Measurements from ENCODE around the gene PPP1R1B. TPM values are rescaled to one million over a fixed set of nuclear protein-coding genes. Genes with fewer than 3 reads are reported as not detected.

PPP1R1B gene
- total RNA-seq, 1 donor from 2014 or later = not detected

DNA sequence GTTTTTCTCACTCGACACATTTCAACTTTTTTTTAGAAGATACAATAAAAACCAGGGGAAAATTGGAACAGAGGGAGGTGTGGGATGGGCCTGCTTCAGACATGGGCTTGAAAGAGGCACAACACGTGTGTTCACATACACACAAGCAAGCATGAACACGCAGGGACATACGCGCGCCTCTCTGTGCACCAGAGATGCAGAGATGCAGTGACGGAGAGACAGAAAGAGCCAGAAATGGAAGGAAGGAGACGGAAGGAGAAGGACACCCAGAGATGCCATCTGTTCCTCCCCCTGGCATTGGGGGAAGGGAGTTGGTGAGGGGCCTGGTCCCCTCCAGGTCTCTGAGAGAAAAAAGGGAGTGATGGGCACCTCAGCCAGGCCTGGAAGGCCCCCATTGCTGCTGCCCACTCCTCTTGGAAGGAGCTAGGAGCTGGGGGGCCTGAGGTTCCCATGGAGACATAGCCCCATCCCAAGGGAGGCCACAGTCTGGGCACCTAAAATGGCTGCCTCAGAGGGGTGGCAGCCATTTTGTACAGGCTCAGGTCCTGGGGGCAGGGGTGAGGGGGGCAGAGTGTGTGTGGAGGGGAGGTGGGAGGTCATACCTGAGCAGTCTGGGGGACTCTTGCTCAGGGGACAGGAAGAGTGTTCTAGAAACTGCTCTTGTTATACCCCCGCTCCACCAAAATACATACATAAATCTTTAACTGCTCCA lies 15.2 kb upstream of the PPP1R1B start:
- H3K27me3 Mint-ChIP-seq = peaks cover 77% of the 10 kb centered on the region
- no peaks in the 10 kb centered on the region for H3K36me3 Mint-ChIP-seq (ENCODE audit: insufficient read depth)
- DNase-seq (ENCODE audit: low spot score, unreplicated experiment) = no peak
- no peaks in the 10 kb centered on the region for H3K9me3 Mint-ChIP-seq (ENCODE audit: low read depth)
- no peak overlapping the region for H3K27ac Mint-ChIP-seq
- H3K4me1 Mint-ChIP-seq (ENCODE audit: low read depth) = no peaks in the 10 kb centered on the region
- TF ChIP-seq, protein P1, sequence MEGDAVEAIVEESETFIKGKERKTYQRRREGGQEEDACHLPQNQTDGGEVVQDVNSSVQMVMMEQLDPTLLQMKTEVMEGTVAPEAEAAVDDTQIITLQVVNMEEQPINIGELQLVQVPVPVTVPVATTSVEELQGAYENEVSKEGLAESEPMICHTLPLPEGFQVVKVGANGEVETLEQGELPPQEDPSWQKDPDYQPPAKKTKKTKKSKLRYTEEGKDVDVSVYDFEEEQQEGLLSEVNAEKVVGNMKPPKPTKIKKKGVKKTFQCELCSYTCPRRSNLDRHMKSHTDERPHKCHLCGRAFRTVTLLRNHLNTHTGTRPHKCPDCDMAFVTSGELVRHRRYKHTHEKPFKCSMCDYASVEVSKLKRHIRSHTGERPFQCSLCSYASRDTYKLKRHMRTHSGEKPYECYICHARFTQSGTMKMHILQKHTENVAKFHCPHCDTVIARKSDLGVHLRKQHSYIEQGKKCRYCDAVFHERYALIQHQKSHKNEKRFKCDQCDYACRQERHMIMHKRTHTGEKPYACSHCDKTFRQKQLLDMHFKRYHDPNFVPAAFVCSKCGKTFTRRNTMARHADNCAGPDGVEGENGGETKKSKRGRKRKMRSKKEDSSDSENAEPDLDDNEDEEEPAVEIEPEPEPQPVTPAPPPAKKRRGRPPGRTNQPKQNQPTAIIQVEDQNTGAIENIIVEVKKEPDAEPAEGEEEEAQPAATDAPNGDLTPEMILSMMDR (IDR thresholded peaks at IDR 0.05; ENCODE audit: unreplicated experiment) = no peak
- H3K4me3 Mint-ChIP-seq (ENCODE audit: low read depth) = no peak overlapping the region

DNA sequence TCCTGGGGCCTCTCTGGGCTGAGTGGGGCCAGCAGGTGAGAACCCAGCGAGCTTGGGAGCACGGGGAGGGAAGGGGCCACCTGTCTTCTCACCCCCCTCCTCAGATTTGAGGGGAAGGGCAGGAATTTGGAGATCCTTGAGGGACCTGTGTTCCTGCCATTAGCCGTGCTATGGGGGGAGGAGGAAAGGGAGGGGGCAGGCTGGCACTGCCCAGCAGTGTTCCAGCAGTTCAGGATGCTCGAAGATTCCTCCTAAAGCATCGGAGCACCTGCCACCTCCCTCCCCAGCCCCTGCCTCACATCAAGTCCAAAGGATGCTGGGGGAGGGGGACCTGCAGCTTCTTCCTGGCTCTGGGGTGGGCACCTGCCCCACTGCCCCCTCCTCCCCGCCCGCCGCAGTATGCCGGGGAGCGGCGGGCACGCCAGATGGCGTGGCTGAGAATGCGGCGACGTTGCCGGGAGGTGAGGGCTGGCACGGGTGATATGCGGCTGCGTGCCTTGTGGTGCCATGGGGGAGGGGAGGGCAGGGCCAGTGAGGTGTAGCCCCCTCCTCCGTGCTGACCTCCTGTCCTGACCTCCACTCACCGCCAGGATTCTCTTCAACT lies 14.4 kb upstream of the PPP1R1B start:
- peaks cover 82% of the 10 kb centered on the region for H3K27me3 Mint-ChIP-seq
- TF ChIP-seq, protein P1 (IDR thresholded peaks at IDR 0.05; ENCODE audit: unreplicated experiment) = no peak

DNA sequence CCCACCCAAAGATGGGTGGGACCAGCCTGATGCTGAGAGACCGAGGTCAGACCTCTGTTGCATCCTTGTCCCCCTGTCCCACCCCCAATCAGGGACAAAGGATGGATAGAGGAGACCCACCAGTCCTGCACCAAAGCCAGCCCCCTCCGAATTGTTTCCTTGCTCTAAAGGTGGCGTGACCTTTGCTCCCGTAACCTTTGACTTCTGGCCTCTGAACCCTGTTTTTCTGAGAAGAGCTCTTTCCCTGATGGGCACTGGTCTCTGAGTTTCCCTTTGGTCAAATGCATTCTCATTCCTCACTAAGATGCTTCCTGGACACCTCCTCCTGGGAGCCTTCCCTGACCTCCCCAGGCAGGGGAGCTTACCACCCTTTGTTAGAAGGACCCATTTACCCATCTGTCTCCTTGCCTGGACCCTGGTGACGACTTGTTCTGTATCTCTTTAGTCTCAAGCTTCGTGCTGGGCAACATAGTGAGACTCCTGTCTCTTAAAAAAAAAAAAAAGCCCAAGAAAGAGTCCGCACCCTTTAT lies 13.8 kb upstream of the PPP1R1B start:
- Mint-ChIP-seq H3K9me3 (ENCODE audit: low read depth) (no peaks in the 10 kb centered on the region), H3K36me3 (ENCODE audit: insufficient read depth) (no peaks in the 10 kb centered on the region), H3K27ac (no peak overlapping the region), H3K4me3 (ENCODE audit: low read depth) (no peak overlapping the region), H3K4me1 (ENCODE audit: low read depth) (no peaks in the 10 kb centered on the region), H3K27me3 (peaks cover 82% of the 10 kb centered on the region)
- TF ChIP-seq, protein P1 (IDR thresholded peaks at IDR 0.05; ENCODE audit: unreplicated experiment) = no peak
- DNase-seq (ENCODE audit: low spot score, unreplicated experiment) = no peak

More for the DNA sequence above, 14.4 kb upstream of the PPP1R1B start:
- Mint-ChIP-seq H3K4me1 (ENCODE audit: low read depth) (no peaks in the 10 kb centered on the region), H3K9me3 (ENCODE audit: low read depth) (no peaks in the 10 kb centered on the region), H3K36me3 (ENCODE audit: insufficient read depth) (no peaks in the 10 kb centered on the region), H3K4me3 (ENCODE audit: low read depth) (no peak overlapping the region), H3K27ac (no peak overlapping the region)
- DNase-seq (ENCODE audit: low spot score, unreplicated experiment) = no peak

DNA sequence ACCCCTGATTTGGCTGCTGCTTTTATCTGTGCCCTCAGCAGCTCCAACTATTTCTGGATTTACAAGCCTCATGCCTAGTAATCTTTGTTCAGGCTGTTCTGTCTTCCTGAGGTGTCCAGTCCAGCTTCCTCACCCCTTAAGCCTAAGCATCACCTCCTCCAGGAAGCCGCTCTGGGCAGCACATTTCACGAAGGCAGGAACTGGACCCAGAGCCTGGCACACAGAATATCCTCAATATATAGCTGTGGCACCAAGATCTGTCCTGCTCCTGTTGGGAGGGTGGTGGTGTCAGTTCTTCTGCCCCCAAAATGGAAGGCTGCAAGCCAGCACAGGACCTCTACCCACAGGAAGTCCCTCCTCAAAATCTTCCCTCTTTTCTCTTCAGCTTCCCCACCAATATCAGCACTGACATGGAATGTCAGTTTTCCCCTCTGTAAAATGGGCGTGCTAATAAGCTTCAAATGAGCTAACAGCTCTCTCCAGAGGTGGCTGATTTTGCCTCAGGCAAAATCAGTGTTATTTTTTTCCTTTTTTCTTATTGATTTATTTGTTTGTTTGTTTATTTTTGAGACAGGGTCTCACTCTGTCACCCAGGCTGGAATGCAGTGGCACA lies 12.1 kb upstream of the PPP1R1B start:
- no peak for DNase-seq (ENCODE audit: low spot score, unreplicated experiment)
- no peaks in the 10 kb centered on the region for H3K36me3 Mint-ChIP-seq (ENCODE audit: insufficient read depth)
- H3K27ac Mint-ChIP-seq = no peak overlapping the region
- H3K4me1 Mint-ChIP-seq (ENCODE audit: low read depth) = no peaks in the 10 kb centered on the region
- peaks cover 81% of the 10 kb centered on the region for H3K27me3 Mint-ChIP-seq
- no peak overlapping the region for H3K4me3 Mint-ChIP-seq (ENCODE audit: low read depth)
- TF ChIP-seq, protein P1 (IDR thresholded peaks at IDR 0.05; ENCODE audit: unreplicated experiment) = no peak
- no peaks in the 10 kb centered on the region for H3K9me3 Mint-ChIP-seq (ENCODE audit: low read depth)

DNA sequence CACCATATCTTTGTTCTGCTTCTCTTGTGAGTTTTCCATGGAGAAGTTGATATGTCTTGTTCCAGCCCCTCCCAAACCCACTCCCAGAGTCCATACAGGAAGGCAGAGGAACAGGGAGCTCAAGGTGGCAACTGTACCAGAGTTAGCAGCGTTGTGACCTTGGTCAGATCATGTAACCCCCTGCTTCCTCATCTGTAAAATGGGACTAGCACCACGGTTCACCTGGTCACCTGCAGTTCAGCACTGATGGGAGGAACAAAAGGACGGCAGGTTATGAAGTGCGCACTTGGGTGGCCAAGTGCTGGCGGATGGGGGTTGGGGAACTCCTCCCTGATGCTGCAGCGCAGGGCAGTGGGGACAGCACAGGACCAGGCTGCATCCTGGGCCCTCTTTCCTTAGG lies 11.3 kb upstream of the PPP1R1B start:
- no peak overlapping the region for H3K4me3 Mint-ChIP-seq (ENCODE audit: low read depth)

More for the DNA sequence above, 11.3 kb upstream of the PPP1R1B start:
- H3K4me1 Mint-ChIP-seq (ENCODE audit: low read depth) = no peaks in the 10 kb centered on the region
- no peak overlapping the region for H3K27ac Mint-ChIP-seq
- DNase-seq (ENCODE audit: low spot score, unreplicated experiment) = no peak
- peaks cover 78% of the 10 kb centered on the region for H3K27me3 Mint-ChIP-seq
- TF ChIP-seq, protein P1 (IDR thresholded peaks at IDR 0.05; ENCODE audit: unreplicated experiment) = no peak
- H3K36me3 Mint-ChIP-seq (ENCODE audit: insufficient read depth) = no peaks in the 10 kb centered on the region
- no peaks in the 10 kb centered on the region for H3K9me3 Mint-ChIP-seq (ENCODE audit: low read depth)

Measured in progenitor cell of endocrine pancreas (in vitro differentiated cells).